ENCODE measurements around the gene SMIM45.

- TF ChIP-seq, protein P1, sequence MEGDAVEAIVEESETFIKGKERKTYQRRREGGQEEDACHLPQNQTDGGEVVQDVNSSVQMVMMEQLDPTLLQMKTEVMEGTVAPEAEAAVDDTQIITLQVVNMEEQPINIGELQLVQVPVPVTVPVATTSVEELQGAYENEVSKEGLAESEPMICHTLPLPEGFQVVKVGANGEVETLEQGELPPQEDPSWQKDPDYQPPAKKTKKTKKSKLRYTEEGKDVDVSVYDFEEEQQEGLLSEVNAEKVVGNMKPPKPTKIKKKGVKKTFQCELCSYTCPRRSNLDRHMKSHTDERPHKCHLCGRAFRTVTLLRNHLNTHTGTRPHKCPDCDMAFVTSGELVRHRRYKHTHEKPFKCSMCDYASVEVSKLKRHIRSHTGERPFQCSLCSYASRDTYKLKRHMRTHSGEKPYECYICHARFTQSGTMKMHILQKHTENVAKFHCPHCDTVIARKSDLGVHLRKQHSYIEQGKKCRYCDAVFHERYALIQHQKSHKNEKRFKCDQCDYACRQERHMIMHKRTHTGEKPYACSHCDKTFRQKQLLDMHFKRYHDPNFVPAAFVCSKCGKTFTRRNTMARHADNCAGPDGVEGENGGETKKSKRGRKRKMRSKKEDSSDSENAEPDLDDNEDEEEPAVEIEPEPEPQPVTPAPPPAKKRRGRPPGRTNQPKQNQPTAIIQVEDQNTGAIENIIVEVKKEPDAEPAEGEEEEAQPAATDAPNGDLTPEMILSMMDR (IDR thresholded peaks at IDR 0.05): no peak
- peak in 1 of 2 donors; percentile 33 for TF ChIP-seq POLR2A (IDR thresholded peaks at IDR 0.05)
These were observed 46.7 kb downstream of the SMIM45 start, which contains the start of gene WBP2NL for GRCh38 chr22:41998361-41999261.

Data from uterus (tissue), 2 donors.